Measurements from ENCODE around the gene RNF123. TPM values are rescaled to one million over a fixed set of nuclear protein-coding genes. Genes with fewer than 3 reads are reported as not detected.
A peak's percentile ranks its signal among the peaks of the same experiment; 100 is the strongest.

The RNF123 gene
- 38.2 and 40.9 TPM in 2 replicates for total RNA-seq (2013; cell fraction: nucleolus; rRNA removed)
- total RNA-seq (2014; rRNA removed) (14.7 and 20.4 TPM in 2 replicates), total RNA-seq (2014; rRNA removed; fragmentation: Illumina TruSeq; extraction: Trizol) (6.4 and 8.1 TPM in 2 replicates), total RNA-seq (2021) (28.7 and 31.5 TPM in 2 replicates), polyA plus RNA-seq (2011; rRNA removed) (8.1 and 20.0 TPM in 2 replicates), polyA plus RNA-seq (2014; fragmentation: Illumina TruSeq; extraction: Trizol) (6.4 and 12.1 TPM in 2 replicates), polyA plus RNA-seq (2014; fragmentation: Nextera tagmentation; extraction: Ambion mirVana) (1 to 10 TPM; 4.2 to 4.5 TPM), polyA plus RNA-seq (2014; rRNA removed) (21.4 and 23.0 TPM in 2 replicates), polyA plus RNA-seq (2016; fragmentation: Nextera tagmentation; extraction: Ambion mirVana) (10 to 100 TPM; 16.6 to 18.5 TPM), polyA minus RNA-seq (2011; rRNA and poly(A)+ RNA removed) (20.3 and 29.3 TPM in 2 replicates), Bru-seq, nascent RNA (percentile 59 among the genes with signal in this experiment), BruChase-seq, experiment 1, labeled RNA remaining after a 6-hour chase (percentile 69 among the genes with signal in this experiment), BruChase-seq, experiment 2, labeled RNA remaining after a 2-hour chase (percentile 67 among the genes with signal in this experiment)
- 26.5 TPM for polyA plus RNA-seq (2011; ENCODE audit: low read depth)
- 22.3 and 30.2 TPM in 2 replicates for polyA plus RNA-seq (2011; cell fraction: cytosol; rRNA removed)
- 105 and 114 TPM in 2 replicates for polyA plus RNA-seq (2011; cell fraction: nucleus; rRNA removed)
- polyA plus RNA-seq (2012), result 5.7 and 8.9 TPM in 2 replicates
- polyA minus RNA-seq (2011; cell fraction: cytosol; rRNA and poly(A)+ RNA removed), result 13.1 and 13.6 TPM in 2 replicates
- 31.8 and 67.1 TPM in 2 replicates for polyA minus RNA-seq (2011; cell fraction: nucleus; rRNA and poly(A)+ RNA removed)
- long read RNA-seq, experiment 1, full-length matches to known transcripts, result 1 of 4 reads
- long read RNA-seq, experiment 1, partial matches to known transcripts, result 1 of 4 reads
- long read RNA-seq, experiment 1, other reads (novel, unspliced or antisense), result 2 of 4 reads
- long read RNA-seq, experiment 2, partial matches to known transcripts, result 2 of 10 reads
- long read RNA-seq, experiment 2, other reads (novel, unspliced or antisense), result 8 of 10 reads

DNA sequence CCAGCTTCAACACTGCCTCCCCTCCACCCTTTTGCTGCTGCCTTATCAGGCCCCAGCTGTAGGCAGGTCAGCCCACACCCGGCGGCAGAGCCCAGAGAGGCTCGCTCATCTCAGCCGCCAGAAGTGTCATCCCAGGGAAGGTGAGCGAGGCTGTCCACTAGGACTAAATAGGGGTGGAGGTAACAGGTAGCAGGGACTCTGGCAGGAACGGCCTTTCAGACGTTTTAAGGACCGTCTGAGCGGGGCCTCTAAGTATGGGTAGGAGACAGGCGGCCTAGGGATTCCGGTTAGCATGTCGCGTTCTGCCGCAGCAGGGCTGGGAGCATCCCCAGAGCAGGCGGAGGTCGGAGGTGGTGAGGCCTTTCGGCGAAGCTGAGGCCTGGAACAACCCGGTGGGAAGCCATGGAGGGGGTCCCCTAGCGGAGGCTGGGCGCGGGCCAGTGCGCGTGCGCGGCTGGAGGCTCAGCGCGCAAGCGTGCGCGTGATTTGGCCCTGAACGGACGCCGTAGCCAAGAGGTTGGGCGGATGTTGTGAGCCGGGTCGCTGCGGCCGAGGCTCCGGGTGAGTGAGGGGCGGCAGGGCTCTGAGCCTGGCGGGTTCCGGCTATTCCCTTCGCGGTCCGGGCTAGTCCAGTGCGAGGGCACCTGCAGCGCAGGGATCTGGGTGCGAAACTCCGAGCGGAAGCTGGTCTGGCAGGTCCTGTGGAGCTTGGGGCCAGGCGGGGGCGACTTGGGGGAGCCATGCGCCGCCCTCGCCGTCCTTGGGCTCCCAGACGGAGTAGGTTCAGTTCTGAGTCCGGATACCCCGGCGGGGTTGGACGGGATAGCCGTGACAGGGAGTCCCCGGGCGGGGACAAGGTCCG lies at the start of gene RNF123, which contains the start of gene MST1:
Gene RNF123, plus strand, starts transcription at position 512 of the 862 bp plus-strand sequence. CDS start 1,609 bp downstream, outside the sequence.
Gene MST1, minus strand, starts transcription at position 429 of the 862 bp plus-strand sequence. CDS start 783 bp downstream, outside the sequence.
- TSS peak; percentile 91 for BruUV-seq (replicated peaks)
- intact Hi-C loops (cut with micrococcal nuclease; ENCODE audit: unreplicated experiment), result no loop called here
- peak; percentile 73 for TF ChIP-seq SP1 (IDR thresholded peaks at IDR 0.05; ENCODE audit: low read depth, low read length)
- TF ChIP-seq, protein P1, sequence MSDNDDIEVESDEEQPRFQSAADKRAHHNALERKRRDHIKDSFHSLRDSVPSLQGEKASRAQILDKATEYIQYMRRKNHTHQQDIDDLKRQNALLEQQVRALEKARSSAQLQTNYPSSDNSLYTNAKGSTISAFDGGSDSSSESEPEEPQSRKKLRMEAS (IDR thresholded peaks at IDR 0.05; ENCODE audit: low read depth, low read length), result no peak
- no peak for TF ChIP-seq TAF1 (IDR thresholded peaks at IDR 0.05; ENCODE audit: borderline replicate concordance, low read depth, low read length)
- TF ChIP-seq POLR2AphosphoS5 (IDR thresholded peaks at IDR 0.05; ENCODE audit: low read length), result peak; percentile 67; the same call in 1 of the 2 replicates
- no peak for TF ChIP-seq NFIC (IDR thresholded peaks at IDR 0.05; ENCODE audit: low read depth, low read length)
- peak; percentile 60; the same call in 1 of the 2 replicates for TF ChIP-seq RB1 (IDR thresholded peaks at IDR 0.05; ENCODE audit: borderline replicate concordance)
- 0 out of 2 replicates have a peak, but pooled peaks have one; percentile 14 for TF ChIP-seq ESRRA (IDR thresholded peaks at IDR 0.05; ENCODE audit: low read length)
- peak; percentile 72 for TF ChIP-seq FOXK2 (IDR thresholded peaks at IDR 0.05)
- TF ChIP-seq, protein P2, sequence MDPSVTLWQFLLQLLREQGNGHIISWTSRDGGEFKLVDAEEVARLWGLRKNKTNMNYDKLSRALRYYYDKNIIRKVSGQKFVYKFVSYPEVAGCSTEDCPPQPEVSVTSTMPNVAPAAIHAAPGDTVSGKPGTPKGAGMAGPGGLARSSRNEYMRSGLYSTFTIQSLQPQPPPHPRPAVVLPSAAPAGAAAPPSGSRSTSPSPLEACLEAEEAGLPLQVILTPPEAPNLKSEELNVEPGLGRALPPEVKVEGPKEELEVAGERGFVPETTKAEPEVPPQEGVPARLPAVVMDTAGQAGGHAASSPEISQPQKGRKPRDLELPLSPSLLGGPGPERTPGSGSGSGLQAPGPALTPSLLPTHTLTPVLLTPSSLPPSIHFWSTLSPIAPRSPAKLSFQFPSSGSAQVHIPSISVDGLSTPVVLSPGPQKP (IDR thresholded peaks at IDR 0.05; ENCODE audit: low read depth, low read length), result no peak
- peak; percentile 51 for TF ChIP-seq SIX5 (IDR thresholded peaks at IDR 0.05; ENCODE audit: low read depth, low read length, severe bottlenecking)
- TF ChIP-seq MYC (IDR thresholded peaks at IDR 0.05; ENCODE audit: insufficient read depth, insufficient read length, insufficient replicate concordance, low read length, severe bottlenecking), result peak; percentile 53
- peak; percentile 69; the same call in 1 of the 2 replicates for TF ChIP-seq ZNF207 (IDR thresholded peaks at IDR 0.05; ENCODE audit: borderline replicate concordance)
- peak; percentile 83 for TF ChIP-seq POLR2A (IDR thresholded peaks at IDR 0.05; ENCODE audit: low read depth, low read length)
- TF ChIP-seq, protein P3, sequence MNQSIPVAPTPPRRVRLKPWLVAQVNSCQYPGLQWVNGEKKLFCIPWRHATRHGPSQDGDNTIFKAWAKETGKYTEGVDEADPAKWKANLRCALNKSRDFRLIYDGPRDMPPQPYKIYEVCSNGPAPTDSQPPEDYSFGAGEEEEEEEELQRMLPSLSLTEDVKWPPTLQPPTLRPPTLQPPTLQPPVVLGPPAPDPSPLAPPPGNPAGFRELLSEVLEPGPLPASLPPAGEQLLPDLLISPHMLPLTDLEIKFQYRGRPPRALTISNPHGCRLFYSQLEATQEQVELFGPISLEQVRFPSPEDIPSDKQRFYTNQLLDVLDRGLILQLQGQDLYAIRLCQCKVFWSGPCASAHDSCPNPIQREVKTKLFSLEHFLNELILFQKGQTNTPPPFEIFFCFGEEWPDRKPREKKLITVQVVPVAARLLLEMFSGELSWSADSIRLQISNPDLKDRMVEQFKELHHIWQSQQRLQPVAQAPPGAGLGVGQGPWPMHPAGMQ (IDR thresholded peaks at IDR 0.05; ENCODE audit: borderline replicate concordance), result no peak
- TF ChIP-seq ZNF384 (IDR thresholded peaks at IDR 0.05; ENCODE audit: borderline replicate concordance, low read depth, low read length), result no peak
- no peak for TF ChIP-seq TCF3 (IDR thresholded peaks at IDR 0.05; ENCODE audit: borderline replicate concordance, insufficient read depth, low read depth, low read length)
- TF ChIP-seq NRF1 (conservative IDR thresholded peaks at IDR 0.05; ENCODE audit: low read depth, low read length), result peak; percentile 87

More for the DNA sequence above, at the start of gene RNF123, which contains the start of gene MST1:
- FAIRE-seq (no peak), DNase-seq (ENCODE audit: low read depth, low spot score) (peak; percentile 59), ATAC-seq (peak; percentile 87)
- no peaks in the 10 kb centered on the region for H3K9me3 ChIP-seq (replicated peaks; ENCODE audit: control insufficient read depth, insufficient read depth, low read length)
- peak within 1 kb of the TSS; percentile 89 for H3K27ac ChIP-seq (ENCODE audit: control insufficient read depth, insufficient read depth)
- H3K27me3 ChIP-seq (replicated peaks in 1 of 2; ENCODE audit: control insufficient read depth in 2 of 2, insufficient read depth in 2 of 2, low read length in 1 of 2), result no peaks in the 10 kb centered on the region
- H3K4me2 ChIP-seq (ENCODE audit: control insufficient read depth, insufficient read depth), result peak within 1 kb of the TSS; percentile 99
- no peaks in the 10 kb centered on the region for H3K36me3 ChIP-seq (ENCODE audit: control insufficient read depth in 2 of 2, insufficient read depth in 2 of 2, low read length in 1 of 2)
- 2% methylated on average over 64 of the region's 66 CpGs for WGBS (ENCODE audit: insufficient coverage, insufficient replicate concordance, low lambda C conversion rate, missing lambda C conversion rate)
- H3K4me3 ChIP-seq, result peak within 1 kb of the TSS; percentile 62
- H3K4me1 ChIP-seq (ENCODE audit: control insufficient read depth, insufficient read depth, low read length), result no peaks in the 10 kb centered on the region; the same call in 1 of the 2 replicates
- H3K79me2 ChIP-seq (ENCODE audit: control insufficient read depth, insufficient read depth, low read length), result peaks cover 14% of the 10 kb centered on the region
- in situ Hi-C loops (cut with MboI), result no loop called here
- H2AFZ ChIP-seq (ENCODE audit: control insufficient read depth, low read depth, low read length), result peak within 1 kb of the TSS; percentile 98
- ChIA-PET RAD21 (ENCODE audit: unreplicated experiment) (no interaction called here), POLR2A (interaction anchor here (0.5 to 1.1 kb wide), 2 partner anchors 59 to 126 kb away, joined by 3 to 5 read pairs; no protein-coding TSS in a partner anchor), SMC1A (ENCODE audit: uncharacterized antibody, unreplicated experiment) (no interaction called here), CTCF (interaction anchor here (0.6 to 1.3 kb wide), 3 partner anchors 14 to 354 kb away, joined by 3 read pairs; no protein-coding TSS in a partner anchor)
- H3K9ac ChIP-seq (ENCODE audit: control insufficient read depth, insufficient read depth, low read length), result peak within 1 kb of the TSS; percentile 91
- H4K20me1 ChIP-seq (ENCODE audit: control insufficient read depth, insufficient read depth), result no peaks in the 10 kb centered on the region
